Measurements from ENCODE around the gene CCDC82. TPM values are rescaled to one million over a fixed set of nuclear protein-coding genes. Genes with fewer than 3 reads are reported as not detected.

Gene CCDC82
- total and polyA plus RNA-seq, 5 donors from 2014 or later: 22.2 to 37.3 (median 26.2) TPM

GRCh38 chr11:96388891-96389719 is 607 bp downstream of the CCDC82 start:
- peak overlapping the region; percentile 84 for H3K27ac ChIP-seq (ENCODE audit: insufficient read depth, low read length, poor library complexity, severe bottlenecking)
- H3K27me3 ChIP-seq (ENCODE audit: control insufficient read depth, insufficient read depth, low read length): no peaks in the 10 kb centered on the region
- Mint-ChIP-seq H3K27me3 (no peaks in the 10 kb centered on the region), H3K36me3 (peaks cover 11% of the 10 kb centered on the region), H3K9me3 (peaks cover 0 to 2% (median 0%) of the 10 kb centered on the region in 7 donors), H3K4me1 (peaks cover 43 to 64% (median 53%) of the 10 kb centered on the region in 4 donors), H3K4me3 (peak overlapping the region; percentile 93 to 98 (median 96)), H3K27ac (peak overlapping the region; percentile 87 to 97 (median 87))
- H3K4me3 ChIP-seq (ENCODE audit: low read depth, low read length): peak overlapping the region; percentile 94
- no peak for DNase-seq
- ATAC-seq (ENCODE audit: low read depth in 2 of 2): peak; percentile 55 to 57
- H3K4me1 ChIP-seq (ENCODE audit: control insufficient read depth, insufficient read depth, low read length, poor library complexity, severe bottlenecking): peaks cover 30% of the 10 kb centered on the region
- peaks cover 7% of the 10 kb centered on the region for H3K36me3 ChIP-seq (ENCODE audit: control insufficient read depth, insufficient read depth, low read length)
- no peaks in the 10 kb centered on the region for H3K9me3 ChIP-seq (ENCODE audit: control insufficient read depth in 2 of 2, low read length in 2 of 2)

GRCh38 chr11:96385187-96385586 is 4.5 kb downstream of the CCDC82 start:
- H3K4me3 ChIP-seq (ENCODE audit: low read depth, low read length): no peak overlapping the region
- H3K9me3 Mint-ChIP-seq: peaks cover 0 to 3% (median 0%) of the 10 kb centered on the region in 7 donors
- H3K36me3 Mint-ChIP-seq: peaks cover 16% of the 10 kb centered on the region
- peaks cover 41 to 51% (median 45%) of the 10 kb centered on the region in 4 donors for H3K4me1 Mint-ChIP-seq
- H3K4me1 ChIP-seq (ENCODE audit: control insufficient read depth, insufficient read depth, low read length, poor library complexity, severe bottlenecking): peaks cover 24% of the 10 kb centered on the region
- no peak for DNase-seq
- H3K27ac ChIP-seq (ENCODE audit: insufficient read depth, low read length, poor library complexity, severe bottlenecking): no peak overlapping the region
- no peaks in the 10 kb centered on the region for H3K27me3 Mint-ChIP-seq
- peak overlapping the region in 2 of 3 donors; percentile 7 to 9 for H3K27ac Mint-ChIP-seq
- no peaks in the 10 kb centered on the region for H3K27me3 ChIP-seq (ENCODE audit: control insufficient read depth, insufficient read depth, low read length)
- no peak for ATAC-seq (ENCODE audit: low read depth in 2 of 2)
- peaks cover 30% of the 10 kb centered on the region for H3K36me3 ChIP-seq (ENCODE audit: control insufficient read depth, insufficient read depth, low read length)
- peak overlapping the region in 2 of 4 donors; percentile 6 to 7 for H3K4me3 Mint-ChIP-seq
- no peaks in the 10 kb centered on the region for H3K9me3 ChIP-seq (ENCODE audit: control insufficient read depth in 2 of 2, low read length in 2 of 2)

GRCh38 chr11:96384156-96384555 is 5.6 kb downstream of the CCDC82 start:
- Mint-ChIP-seq H3K4me1 (peaks cover 41 to 49% (median 45%) of the 10 kb centered on the region in 4 donors), H3K9me3 (peaks cover 0 to 4% (median 0%) of the 10 kb centered on the region in 7 donors), H3K36me3 (peaks cover 22% of the 10 kb centered on the region), H3K4me3 (peak overlapping the region in 3 of 4 donors; percentile 7 to 33 (median 18)), H3K27me3 (no peaks in the 10 kb centered on the region), H3K27ac (peak overlapping the region in 2 of 3 donors; percentile 3 to 13)
- no peaks in the 10 kb centered on the region for H3K27me3 ChIP-seq (ENCODE audit: control insufficient read depth, insufficient read depth, low read length)
- no peaks in the 10 kb centered on the region for H3K9me3 ChIP-seq (ENCODE audit: control insufficient read depth in 2 of 2, low read length in 2 of 2)
- H3K4me3 ChIP-seq (ENCODE audit: low read depth, low read length): peak overlapping the region; percentile 30
- ATAC-seq (ENCODE audit: low read depth in 2 of 2) (peak in 1 of 2 donors; percentile 25), DNase-seq (no peak)
- H3K27ac ChIP-seq (ENCODE audit: insufficient read depth, low read length, poor library complexity, severe bottlenecking): no peak overlapping the region
- peaks cover 18% of the 10 kb centered on the region for H3K4me1 ChIP-seq (ENCODE audit: control insufficient read depth, insufficient read depth, low read length, poor library complexity, severe bottlenecking)
- peaks cover 30% of the 10 kb centered on the region for H3K36me3 ChIP-seq (ENCODE audit: control insufficient read depth, insufficient read depth, low read length)

GRCh38 chr11:96376796-96377195 is 12.9 kb downstream of the CCDC82 start:
- Histone ChIP-seq H3K27me3 (ENCODE audit: control insufficient read depth, insufficient read depth, low read length) (no peaks in the 10 kb centered on the region), H3K36me3 (ENCODE audit: control insufficient read depth, insufficient read depth, low read length) (peaks cover 26% of the 10 kb centered on the region), H3K4me1 (ENCODE audit: control insufficient read depth, insufficient read depth, low read length, poor library complexity, severe bottlenecking) (no peaks in the 10 kb centered on the region), H3K27ac (ENCODE audit: insufficient read depth, low read length, poor library complexity, severe bottlenecking) (no peak overlapping the region), H3K9me3 (ENCODE audit: control insufficient read depth in 2 of 2, low read length in 2 of 2) (no peaks in the 10 kb centered on the region), H3K4me3 (ENCODE audit: low read depth, low read length) (no peak overlapping the region)
- H3K27me3 Mint-ChIP-seq: no peaks in the 10 kb centered on the region
- peaks cover 0 to 25% (median 9%) of the 10 kb centered on the region in 4 donors for H3K4me1 Mint-ChIP-seq
- DNase-seq: no peak
- H3K9me3 Mint-ChIP-seq: peaks cover 0 to 1% (median 0%) of the 10 kb centered on the region in 7 donors
- H3K27ac Mint-ChIP-seq: no peak overlapping the region
- ATAC-seq (ENCODE audit: low read depth in 2 of 2): no peak
- peaks cover 25% of the 10 kb centered on the region for H3K36me3 Mint-ChIP-seq
- H3K4me3 Mint-ChIP-seq: no peak overlapping the region

GRCh38 chr11:96373826-96374225 is 15.9 kb downstream of the CCDC82 start:
- no peak overlapping the region for H3K27ac ChIP-seq (ENCODE audit: insufficient read depth, low read length, poor library complexity, severe bottlenecking)
- peaks cover 0 to 18% (median under 1%) of the 10 kb centered on the region in 4 donors for H3K4me1 Mint-ChIP-seq
- H3K36me3 ChIP-seq (ENCODE audit: control insufficient read depth, insufficient read depth, low read length): peaks cover 30% of the 10 kb centered on the region
- H3K27ac Mint-ChIP-seq: no peak overlapping the region
- H3K9me3 Mint-ChIP-seq: peaks cover 0 to 2% (median 0%) of the 10 kb centered on the region in 7 donors
- no peak for ATAC-seq (ENCODE audit: low read depth in 2 of 2)
- no peak overlapping the region for H3K4me3 ChIP-seq (ENCODE audit: low read depth, low read length)
- H3K9me3 ChIP-seq (ENCODE audit: control insufficient read depth in 2 of 2, low read length in 2 of 2): no peaks in the 10 kb centered on the region
- no peaks in the 10 kb centered on the region for H3K27me3 Mint-ChIP-seq
- DNase-seq: no peak
- H3K4me3 Mint-ChIP-seq: no peak overlapping the region
- peaks cover 28% of the 10 kb centered on the region for H3K36me3 Mint-ChIP-seq
- no peaks in the 10 kb centered on the region for H3K27me3 ChIP-seq (ENCODE audit: control insufficient read depth, insufficient read depth, low read length)
- H3K4me1 ChIP-seq (ENCODE audit: control insufficient read depth, insufficient read depth, low read length, poor library complexity, severe bottlenecking): no peaks in the 10 kb centered on the region

- ATAC-seq (ENCODE audit: low read depth in 2 of 2): no peak
- Histone ChIP-seq H3K4me1 (ENCODE audit: control insufficient read depth, insufficient read depth, low read length, poor library complexity, severe bottlenecking) (no peaks in the 10 kb centered on the region), H3K36me3 (ENCODE audit: control insufficient read depth, insufficient read depth, low read length) (peaks cover 61% of the 10 kb centered on the region), H3K27ac (ENCODE audit: insufficient read depth, low read length, poor library complexity, severe bottlenecking) (no peak overlapping the region), H3K9me3 (ENCODE audit: control insufficient read depth in 2 of 2, low read length in 2 of 2) (no peaks in the 10 kb centered on the region), H3K4me3 (ENCODE audit: low read depth, low read length) (no peak overlapping the region), H3K27me3 (ENCODE audit: control insufficient read depth, insufficient read depth, low read length) (no peaks in the 10 kb centered on the region)
- DNase-seq: no peak
- no peaks in the 10 kb centered on the region for H3K27me3 Mint-ChIP-seq
- H3K9me3 Mint-ChIP-seq: peaks cover 0 to 2% (median 0%) of the 10 kb centered on the region in 7 donors
- no peak overlapping the region for H3K27ac Mint-ChIP-seq
- H3K4me3 Mint-ChIP-seq: peak overlapping the region in 1 of 4 donors; percentile 15
- peaks cover 35% of the 10 kb centered on the region for H3K36me3 Mint-ChIP-seq
- peaks cover 0 to 8% (median 3%) of the 10 kb centered on the region in 4 donors for H3K4me1 Mint-ChIP-seq
Observed at GRCh38 chr11:96367342-96367741, 22.4 kb downstream of the CCDC82 start.

GRCh38 chr11:96366024-96366423 is 23.7 kb downstream of the CCDC82 start:
- Mint-ChIP-seq H3K4me3 (no peak overlapping the region), H3K27me3 (no peaks in the 10 kb centered on the region), H3K4me1 (peaks cover 0 to 12% (median 3%) of the 10 kb centered on the region in 4 donors), H3K9me3 (peaks cover 0 to 2% (median 0%) of the 10 kb centered on the region in 7 donors), H3K27ac (no peak overlapping the region), H3K36me3 (peaks cover 28% of the 10 kb centered on the region)
- ATAC-seq (ENCODE audit: low read depth in 2 of 2): no peak
- Histone ChIP-seq H3K36me3 (ENCODE audit: control insufficient read depth, insufficient read depth, low read length) (peaks cover 65% of the 10 kb centered on the region), H3K4me1 (ENCODE audit: control insufficient read depth, insufficient read depth, low read length, poor library complexity, severe bottlenecking) (no peaks in the 10 kb centered on the region), H3K9me3 (ENCODE audit: control insufficient read depth in 2 of 2, low read length in 2 of 2) (no peaks in the 10 kb centered on the region), H3K4me3 (ENCODE audit: low read depth, low read length) (no peak overlapping the region), H3K27ac (ENCODE audit: insufficient read depth, low read length, poor library complexity, severe bottlenecking) (no peak overlapping the region), H3K27me3 (ENCODE audit: control insufficient read depth, insufficient read depth, low read length) (no peaks in the 10 kb centered on the region)
- no peak for DNase-seq

Measured in CD4-positive, CD25-positive, alpha-beta regulatory T cell (primary cell).